Measurements from ENCODE around the gene ADAMTS18.

DNA sequence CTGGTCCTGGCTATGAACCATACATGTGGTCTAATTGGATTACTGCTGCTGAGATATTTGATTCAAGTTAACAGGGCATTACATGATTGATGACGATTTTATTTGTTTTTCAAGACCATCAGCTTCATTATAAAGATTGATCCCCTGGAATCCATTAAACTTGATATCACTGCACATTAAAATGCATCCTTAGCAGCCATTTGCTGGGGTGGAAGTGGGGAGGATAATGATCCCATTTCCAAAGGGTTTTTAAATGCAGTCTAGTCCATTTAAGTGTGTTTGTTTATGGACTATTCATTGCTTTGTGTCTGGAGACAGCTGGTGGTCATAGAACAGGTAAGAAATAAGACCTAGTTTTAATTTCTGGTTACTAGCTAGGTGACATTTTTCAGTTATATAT lies 40.9 kb downstream of the ADAMTS18 start:
- TF ChIP-seq, protein P1, sequence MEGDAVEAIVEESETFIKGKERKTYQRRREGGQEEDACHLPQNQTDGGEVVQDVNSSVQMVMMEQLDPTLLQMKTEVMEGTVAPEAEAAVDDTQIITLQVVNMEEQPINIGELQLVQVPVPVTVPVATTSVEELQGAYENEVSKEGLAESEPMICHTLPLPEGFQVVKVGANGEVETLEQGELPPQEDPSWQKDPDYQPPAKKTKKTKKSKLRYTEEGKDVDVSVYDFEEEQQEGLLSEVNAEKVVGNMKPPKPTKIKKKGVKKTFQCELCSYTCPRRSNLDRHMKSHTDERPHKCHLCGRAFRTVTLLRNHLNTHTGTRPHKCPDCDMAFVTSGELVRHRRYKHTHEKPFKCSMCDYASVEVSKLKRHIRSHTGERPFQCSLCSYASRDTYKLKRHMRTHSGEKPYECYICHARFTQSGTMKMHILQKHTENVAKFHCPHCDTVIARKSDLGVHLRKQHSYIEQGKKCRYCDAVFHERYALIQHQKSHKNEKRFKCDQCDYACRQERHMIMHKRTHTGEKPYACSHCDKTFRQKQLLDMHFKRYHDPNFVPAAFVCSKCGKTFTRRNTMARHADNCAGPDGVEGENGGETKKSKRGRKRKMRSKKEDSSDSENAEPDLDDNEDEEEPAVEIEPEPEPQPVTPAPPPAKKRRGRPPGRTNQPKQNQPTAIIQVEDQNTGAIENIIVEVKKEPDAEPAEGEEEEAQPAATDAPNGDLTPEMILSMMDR (IDR thresholded peaks at IDR 0.05), result no peak
- TF ChIP-seq POLR2A (IDR thresholded peaks at IDR 0.05) (no peak), POLR2AphosphoS5 (IDR thresholded peaks at IDR 0.05) (no peak)

Measured in prostate gland (tissue), 2 donors.